ENCODE measurements around the gene SPX.

- TF ChIP-seq, protein P1, sequence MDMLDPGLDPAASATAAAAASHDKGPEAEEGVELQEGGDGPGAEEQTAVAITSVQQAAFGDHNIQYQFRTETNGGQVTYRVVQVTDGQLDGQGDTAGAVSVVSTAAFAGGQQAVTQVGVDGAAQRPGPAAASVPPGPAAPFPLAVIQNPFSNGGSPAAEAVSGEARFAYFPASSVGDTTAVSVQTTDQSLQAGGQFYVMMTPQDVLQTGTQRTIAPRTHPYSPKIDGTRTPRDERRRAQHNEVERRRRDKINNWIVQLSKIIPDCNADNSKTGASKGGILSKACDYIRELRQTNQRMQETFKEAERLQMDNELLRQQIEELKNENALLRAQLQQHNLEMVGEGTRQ (IDR thresholded peaks at IDR 0.05; ENCODE audit: low read depth, low read length), result no peak
- TF ChIP-seq MAFK (IDR thresholded peaks at IDR 0.05; ENCODE audit: low read depth, low read length) (no peak), POLR2A (IDR thresholded peaks at IDR 0.05; ENCODE audit: low read depth, low read length) (no peak), MAZ (IDR thresholded peaks at IDR 0.05; ENCODE audit: borderline replicate concordance, low read depth, low read length) (no peak), RFX5 (IDR thresholded peaks at IDR 0.05; ENCODE audit: low read depth, low read length) (no peak), CTCF (conservative IDR thresholded peaks at IDR 0.05; ENCODE audit: low read depth, low read length) (no peak), CHD1 (IDR thresholded peaks at IDR 0.05; ENCODE audit: low read depth, low read length) (no peak), SMC3 (IDR thresholded peaks at IDR 0.05; ENCODE audit: low read depth, low read length) (no peak), BHLHE40 (IDR thresholded peaks at IDR 0.05; ENCODE audit: low read depth, low read length) (no peak), RAD21 (IDR thresholded peaks at IDR 0.05; ENCODE audit: low read length) (no peak)
Observed at GRCh38 chr12:21523148-21523547, 2.9 kb upstream of the SPX start.
